Activated CD4-positive, alpha-beta T cell treated with anti-CD3 and anti-CD28 coated beads for 1 hour (primary cell): ENCODE data around the gene DEPDC5.

Experiments
- DNase-seq: peaks from one replicate; pipeline ENCODE4 v3.0.0-alpha.2; 2020

The DEPDC5 gene

GRCh38 chr22:31954535-31955523, 201.0 kb downstream of the DEPDC5 start:
- DNase-seq = no peak

- DNase-seq = no peak
Measured at GRCh38 chr22:31956360-31956759, 202.5 kb downstream of the DEPDC5 start.
